ENCODE results near the gene PIPOX.

PIPOX gene

GRCh38 chr17:29021226-29021625, 21.7 kb upstream of the PIPOX start:
- Histone ChIP-seq H3K27me3 (peaks cover 0 to 54% of the 10 kb centered on the region in 2 donors), H3K36me3 (no peaks in the 10 kb centered on the region), H3K4me3 (no peak overlapping the region), H3K27ac (no peak overlapping the region), H3K4me1 (peaks cover 0 to 6% (median 2%) of the 10 kb centered on the region in 4 donors), H3K9me3 (no peaks in the 10 kb centered on the region)
- intact Hi-C loops (cut with DNase I; ENCODE audit: low total_unique reads) = no loop called here
- DNase-seq = no peak
- no peak for TF ChIP-seq CTCF (IDR thresholded peaks at IDR 0.05)

GRCh38 chr17:29022074-29022473, 20.9 kb upstream of the PIPOX start:
- TF ChIP-seq CTCF (IDR thresholded peaks at IDR 0.05) = no peak
- DNase-seq = no peak
- Histone ChIP-seq H3K4me1 (peaks cover 0 to 6% (median 2%) of the 10 kb centered on the region in 4 donors), H3K4me3 (no peak overlapping the region), H3K36me3 (no peaks in the 10 kb centered on the region), H3K9me3 (no peaks in the 10 kb centered on the region), H3K27me3 (peaks cover 0 to 46% of the 10 kb centered on the region in 2 donors), H3K27ac (no peak overlapping the region)
- intact Hi-C loops (cut with DNase I; ENCODE audit: low total_unique reads) = no loop called here

- Histone ChIP-seq H3K9me3 (no peaks in the 10 kb centered on the region), H3K27ac (no peak overlapping the region), H3K27me3 (peaks cover 0 to 26% of the 10 kb centered on the region in 2 donors), H3K36me3 (no peaks in the 10 kb centered on the region), H3K4me1 (peaks cover 0 to 6% (median 2%) of the 10 kb centered on the region in 4 donors), H3K4me3 (no peak overlapping the region)
- intact Hi-C loops (cut with DNase I; ENCODE audit: low total_unique reads) = no loop called here
- TF ChIP-seq CTCF (IDR thresholded peaks at IDR 0.05) = no peak
- no peak for DNase-seq
Measured at GRCh38 chr17:29024316-29024952, 18.5 kb upstream of the PIPOX start.

- Histone ChIP-seq H3K4me3 (no peak overlapping the region), H3K9me3 (peaks cover 6 to 21% (median 11%) of the 10 kb centered on the region in 3 donors)
Measured at GRCh38 chr17:29031488-29031887, 11.5 kb upstream of the PIPOX start.

GRCh38 chr17:29032013-29032856, 10.7 kb upstream of the PIPOX start:
- peaks cover 0 to 42% of the 10 kb centered on the region in 2 donors for H3K27me3 ChIP-seq
- H3K36me3 ChIP-seq = no peaks in the 10 kb centered on the region
- TF ChIP-seq CTCF (IDR thresholded peaks at IDR 0.05) = no peak
- H3K4me1 ChIP-seq = no peaks in the 10 kb centered on the region
- DNase-seq = no peak
- intact Hi-C loops (cut with DNase I; ENCODE audit: low total_unique reads) = no loop called here
- H3K9me3 ChIP-seq = peaks cover 6 to 21% (median 11%) of the 10 kb centered on the region in 3 donors
- H3K4me3 ChIP-seq = no peak overlapping the region
- H3K27ac ChIP-seq = no peak overlapping the region

More at GRCh38 chr17:29031488-29031887, 11.5 kb upstream of the PIPOX start:
- DNase-seq = no peak
- Histone ChIP-seq H3K4me1 (no peaks in the 10 kb centered on the region), H3K36me3 (no peaks in the 10 kb centered on the region), H3K27me3 (peaks cover 0 to 38% of the 10 kb centered on the region in 2 donors), H3K27ac (no peak overlapping the region)
- TF ChIP-seq CTCF (IDR thresholded peaks at IDR 0.05) = no peak
- intact Hi-C loops (cut with DNase I; ENCODE audit: low total_unique reads) = no loop called here
